GM19193 (cell line): Measurements from ENCODE around the gene CFAP53.

Source experiments
- POLR2A ChIP-seq: IDR thresholded peaks from 4 replicates; pipeline ENCODE4 v1.6.1; 2011; ENCODE audit not compliant: insufficient read depth, insufficient read length; ENCODE audit errors: extremely low read depth

CFAP53 gene

DNA sequence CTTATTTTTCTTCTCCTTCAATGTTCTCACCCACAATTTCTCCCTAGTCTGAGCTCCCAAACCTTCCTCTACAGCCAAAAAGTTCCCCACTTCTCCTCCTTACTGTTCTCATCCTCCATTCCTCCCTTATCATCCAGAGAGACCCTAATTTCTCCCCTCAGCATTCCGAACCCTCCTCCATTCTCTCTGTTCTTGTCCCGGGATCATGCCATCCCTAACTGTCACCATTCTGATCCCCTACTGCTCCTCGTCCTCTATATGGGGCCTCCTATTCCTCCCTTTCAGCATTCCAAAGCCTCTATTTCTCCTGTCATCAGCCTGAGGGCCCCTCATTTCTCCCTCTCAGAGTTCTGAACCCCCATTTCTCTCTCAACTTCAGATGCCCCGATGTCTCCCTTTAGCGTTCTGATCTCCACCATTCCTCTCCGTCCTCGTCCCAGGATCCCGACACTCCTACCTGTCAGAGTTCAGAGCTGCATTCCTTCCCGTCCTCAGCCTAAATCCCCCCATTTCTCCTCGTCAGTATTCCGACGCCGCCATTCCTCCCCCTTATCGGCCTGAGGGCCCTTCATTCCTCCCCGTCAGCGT is 14.5 kb upstream of the CFAP53 start:
- TF ChIP-seq POLR2A = no peak

DNA sequence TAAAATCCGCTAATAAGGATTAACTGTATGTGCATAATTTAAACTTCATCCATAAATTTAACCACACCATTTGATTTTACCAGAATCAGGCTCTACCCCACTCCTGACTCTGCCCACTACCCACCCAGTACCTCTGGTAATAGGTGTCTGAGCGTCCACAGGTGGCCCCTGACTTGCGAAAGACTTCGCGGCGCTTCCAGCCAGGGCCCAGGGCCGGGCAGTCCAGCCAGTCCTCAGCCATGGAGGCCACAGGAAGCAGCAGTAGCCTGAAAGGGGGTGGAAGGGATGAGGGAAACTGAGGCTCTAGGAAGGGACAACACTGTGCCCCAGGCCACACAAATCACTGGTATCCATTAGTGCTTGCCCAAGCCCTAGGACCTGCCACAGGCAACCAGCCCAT is 13.5 kb upstream of the CFAP53 start:
- no peak for TF ChIP-seq POLR2A

DNA sequence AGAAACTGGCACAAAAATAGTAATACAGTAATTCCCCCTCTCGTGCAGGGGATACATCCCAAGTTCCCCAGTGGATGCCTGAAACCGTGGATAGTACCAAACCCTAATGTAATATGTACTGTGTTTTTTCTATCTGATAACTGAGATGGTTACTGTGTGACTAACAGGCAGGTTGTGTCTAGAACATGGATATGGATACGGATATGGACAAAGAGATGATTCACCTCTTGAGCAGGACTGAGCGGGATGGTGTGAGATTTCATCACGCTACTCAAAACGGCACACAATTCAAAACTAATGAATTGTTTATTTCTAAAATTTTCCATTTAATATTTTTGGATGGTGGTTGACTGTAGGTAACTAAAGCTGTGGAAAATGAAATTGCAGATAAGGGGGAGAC is 11.6 kb upstream of the CFAP53 start:
- no peak for TF ChIP-seq POLR2A

DNA sequence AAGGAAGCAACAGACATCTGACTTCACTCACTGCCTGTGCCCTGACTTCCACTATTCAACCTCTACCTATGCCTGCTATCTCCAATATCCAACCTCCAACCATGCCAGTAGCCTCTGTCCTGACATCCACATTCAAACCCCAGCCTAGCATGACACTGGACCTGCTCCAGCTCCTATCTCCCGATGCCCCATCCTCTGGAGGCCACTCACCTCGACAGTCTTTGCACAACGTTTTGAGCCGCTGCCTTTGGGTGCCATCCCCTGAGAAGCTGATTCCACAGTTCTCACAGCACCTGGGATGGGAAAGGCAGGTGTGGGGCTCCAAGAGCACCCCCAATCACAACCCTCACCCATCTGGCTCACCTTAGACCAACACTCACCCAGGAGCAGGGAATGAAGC is 10.2 kb upstream of the CFAP53 start:
- TF ChIP-seq POLR2A = no peak

DNA sequence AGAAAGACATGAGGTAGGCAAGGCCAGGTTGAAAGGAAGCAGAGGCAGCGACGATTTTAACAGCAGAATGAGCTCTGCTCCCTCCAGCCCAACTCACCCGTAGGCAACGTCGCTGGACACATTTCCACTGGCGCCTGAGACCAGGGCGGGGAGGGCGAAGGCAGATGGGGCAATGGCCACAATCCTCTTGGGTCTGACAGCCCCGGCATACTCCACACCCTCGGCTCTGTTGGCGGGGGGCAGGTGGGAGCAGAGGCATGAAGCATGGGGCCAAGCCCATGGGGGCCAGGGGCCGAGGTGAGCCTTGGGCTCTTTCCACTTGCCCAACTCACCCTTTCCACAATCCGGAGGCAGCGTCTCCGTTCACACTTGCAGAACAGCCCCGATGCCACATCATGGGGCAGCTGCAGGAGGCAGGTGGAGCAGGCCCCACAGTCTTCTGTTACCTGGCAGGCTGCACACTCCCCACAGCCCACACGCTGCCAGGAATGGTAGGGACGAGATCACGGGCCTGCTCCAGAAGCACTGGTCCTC is 9.3 kb upstream of the CFAP53 start:
- TF ChIP-seq POLR2A = no peak

DNA sequence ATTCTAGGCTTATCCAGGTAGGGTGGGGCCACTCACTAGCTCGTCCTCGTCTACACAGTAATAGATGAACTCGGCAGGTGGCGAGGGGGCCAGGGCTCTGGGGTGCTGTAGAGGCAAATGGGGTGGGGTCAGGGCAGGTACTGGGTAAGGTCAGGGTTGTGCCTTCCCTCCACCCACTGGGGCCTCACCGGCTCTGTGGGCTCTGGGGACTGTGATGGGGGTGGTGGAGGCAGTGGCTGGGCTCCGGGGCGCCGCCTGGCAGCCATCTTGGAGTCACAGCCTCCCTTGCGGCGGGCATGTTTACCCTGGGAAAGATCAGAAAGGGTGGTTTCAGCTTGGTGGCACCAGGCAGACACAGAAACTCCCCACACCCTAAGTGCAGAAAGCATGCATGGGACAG is 8.6 kb upstream of the CFAP53 start:
- TF ChIP-seq POLR2A = no peak

DNA sequence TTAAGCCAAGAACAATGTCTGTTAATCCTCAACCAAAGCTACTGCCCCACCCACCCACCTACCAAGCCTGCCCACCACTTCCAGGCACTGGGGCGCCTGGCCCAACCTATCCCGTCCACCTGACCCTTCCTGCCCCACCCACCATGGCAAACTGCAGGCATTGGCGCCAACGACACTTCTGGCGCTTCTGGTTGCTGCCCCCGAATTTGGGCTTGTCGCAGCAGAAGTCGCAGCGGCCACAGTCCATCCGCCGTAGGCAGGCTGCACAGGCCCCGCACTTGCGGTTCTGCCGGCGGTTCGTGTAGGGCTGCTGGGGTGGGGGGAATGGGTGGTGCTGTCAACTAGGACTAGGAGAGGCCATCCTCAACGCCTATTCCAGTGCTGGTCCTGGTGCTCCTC is 7.7 kb upstream of the CFAP53 start:
- TF ChIP-seq POLR2A = no peak

DNA sequence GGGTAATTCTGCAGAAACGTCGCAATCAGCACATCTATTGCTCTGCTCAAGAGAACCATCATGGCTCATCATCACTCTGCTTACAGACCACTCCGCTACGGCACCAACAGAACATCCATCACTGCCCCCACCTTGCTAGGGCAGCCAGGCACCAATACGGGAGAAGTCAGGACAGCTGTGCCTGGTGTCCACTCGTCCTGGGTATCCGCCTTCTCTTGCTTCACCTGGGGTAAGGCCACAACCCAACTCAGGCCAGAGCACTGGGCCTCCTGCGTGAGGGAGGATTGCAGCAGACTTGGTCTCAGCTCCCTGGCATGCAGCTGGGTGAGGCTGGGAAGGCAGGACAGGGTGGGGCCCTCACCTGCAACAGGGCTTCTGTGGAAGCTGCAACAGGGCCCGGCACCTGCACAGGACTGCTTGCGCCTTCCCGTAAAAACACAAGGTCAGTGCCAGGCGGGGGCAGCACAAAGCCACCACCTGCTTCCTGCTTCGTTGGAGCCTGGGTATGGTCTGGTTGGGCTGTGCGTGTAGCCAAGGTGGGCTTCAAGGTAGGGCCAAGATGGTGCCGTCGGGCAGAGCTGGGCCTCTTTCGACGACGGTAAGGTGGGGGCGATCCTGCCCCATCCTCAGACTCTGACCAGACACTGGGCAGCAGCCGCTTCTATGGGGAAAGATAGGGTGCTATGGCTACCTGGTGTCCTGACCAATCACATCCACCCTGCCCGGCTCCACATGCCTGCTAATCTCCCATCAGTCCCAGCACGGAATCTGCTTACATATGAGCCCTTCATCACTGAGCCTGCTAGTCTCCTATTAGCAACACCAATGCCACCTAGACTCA is 7.1 kb upstream of the CFAP53 start:
- TF ChIP-seq POLR2A = no peak

DNA sequence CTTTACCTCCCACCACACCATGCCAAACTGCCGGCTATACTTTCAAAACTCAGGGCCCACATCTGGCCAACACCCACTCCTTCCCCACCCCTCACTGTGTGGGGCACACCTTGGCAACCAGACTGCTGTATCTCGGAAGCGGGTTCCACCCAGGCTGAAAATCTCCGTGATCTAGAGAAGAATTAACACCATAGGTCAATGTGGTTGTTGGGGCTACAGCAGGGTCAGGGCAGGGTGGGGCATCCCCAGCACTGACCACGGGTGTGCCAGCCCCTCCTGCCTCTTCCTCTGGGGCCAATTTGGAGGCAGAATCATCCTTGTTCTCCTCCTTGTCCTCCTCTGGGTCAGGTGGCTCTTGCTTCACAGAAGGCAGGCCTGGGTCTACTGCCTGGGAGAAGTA is 6.3 kb upstream of the CFAP53 start:
- no peak for TF ChIP-seq POLR2A

DNA sequence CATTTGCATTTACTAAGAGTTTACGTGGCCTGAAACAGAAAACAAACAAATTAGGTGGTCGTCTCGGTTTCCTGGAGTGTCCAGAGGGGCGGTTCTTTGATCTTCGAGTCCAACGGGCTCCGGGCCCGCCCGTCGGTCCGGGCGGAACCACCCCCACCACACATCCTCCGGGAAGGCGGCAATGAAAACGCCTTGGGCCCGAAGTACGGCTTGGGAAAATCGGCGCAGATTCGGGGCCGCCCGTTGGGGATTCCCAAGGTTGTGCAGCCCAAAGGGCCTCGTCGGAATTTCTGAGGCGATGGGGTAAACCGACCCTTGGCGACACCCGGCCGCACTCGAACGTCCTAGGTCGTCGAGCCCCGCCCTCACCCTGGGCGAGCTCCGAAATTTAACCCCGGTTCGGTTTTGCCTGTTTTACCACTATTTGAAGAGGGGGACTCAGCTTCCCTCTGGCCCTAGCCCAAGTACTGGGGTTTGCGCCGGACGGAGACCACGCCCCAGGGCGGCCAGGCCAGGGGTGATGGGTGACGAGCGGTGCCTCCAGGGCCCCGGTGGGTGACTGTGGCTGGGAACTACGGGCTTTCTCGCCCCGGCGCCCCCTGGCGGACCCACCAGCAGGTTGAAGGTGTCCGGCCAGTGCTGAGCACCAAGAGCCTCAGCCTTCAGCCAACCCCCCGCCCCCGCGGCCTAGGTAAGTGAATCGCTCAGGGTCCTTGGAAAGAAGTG is 1.9 kb upstream of the CFAP53 start:
- TF ChIP-seq POLR2A = peak; percentile 51

DNA sequence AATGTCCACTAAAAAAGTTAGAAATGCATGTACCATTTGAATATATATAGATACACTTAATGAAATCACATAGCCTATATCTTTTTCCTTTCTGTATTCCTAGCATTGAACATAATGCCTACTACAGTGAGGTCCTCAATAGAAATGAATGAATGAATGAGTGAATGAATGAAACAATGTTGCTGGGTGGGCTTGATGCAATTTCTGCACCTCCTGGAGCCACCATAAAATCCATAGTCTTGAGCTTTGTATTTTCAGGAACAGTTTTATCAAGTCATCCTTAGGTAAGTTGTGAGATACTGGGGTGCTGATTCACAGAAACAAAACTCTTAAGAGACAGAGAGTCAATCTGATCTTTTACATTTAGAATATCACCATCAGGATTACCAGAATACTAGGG is 3.3 kb downstream of the CFAP53 start:
- no peak for TF ChIP-seq POLR2A

DNA sequence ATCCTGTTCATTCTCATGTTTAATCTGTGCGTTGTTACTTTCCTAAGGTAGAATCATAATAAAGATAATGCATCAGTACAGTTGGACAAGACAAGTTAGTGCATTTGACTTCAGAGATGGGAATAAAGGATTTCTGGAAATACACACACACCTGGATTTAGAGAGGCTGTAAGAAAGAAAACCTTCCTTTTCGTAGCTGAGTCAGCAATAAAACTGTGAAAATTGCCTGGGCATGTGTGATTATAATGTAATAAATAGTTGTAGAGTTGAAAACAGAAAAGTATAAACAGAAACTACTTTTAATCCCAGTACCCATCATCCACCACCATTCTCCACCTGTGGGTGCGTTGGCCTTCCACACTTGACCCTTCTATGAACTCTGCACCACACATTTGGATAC is 15.4 kb downstream of the CFAP53 start:
- no peak for TF ChIP-seq POLR2A

DNA sequence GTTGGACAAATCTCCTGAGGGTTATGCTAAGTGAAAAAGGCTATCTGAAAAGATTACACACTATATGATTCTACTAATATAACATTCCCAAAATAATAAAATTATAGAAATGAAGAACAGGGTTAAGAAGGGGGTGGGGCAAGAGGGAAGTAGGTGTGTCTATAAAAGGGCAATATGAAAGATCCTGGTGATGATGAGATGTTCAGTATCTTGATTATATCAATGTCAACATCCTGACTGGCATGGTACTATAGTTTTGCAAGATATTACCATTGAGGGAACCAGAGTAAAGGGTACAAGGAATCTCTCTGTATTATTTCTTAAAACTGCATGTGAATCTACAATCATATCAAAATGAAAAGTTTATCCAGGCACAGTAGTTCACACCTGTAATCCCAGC is 16.7 kb downstream of the CFAP53 start:
- no peak for TF ChIP-seq POLR2A

DNA sequence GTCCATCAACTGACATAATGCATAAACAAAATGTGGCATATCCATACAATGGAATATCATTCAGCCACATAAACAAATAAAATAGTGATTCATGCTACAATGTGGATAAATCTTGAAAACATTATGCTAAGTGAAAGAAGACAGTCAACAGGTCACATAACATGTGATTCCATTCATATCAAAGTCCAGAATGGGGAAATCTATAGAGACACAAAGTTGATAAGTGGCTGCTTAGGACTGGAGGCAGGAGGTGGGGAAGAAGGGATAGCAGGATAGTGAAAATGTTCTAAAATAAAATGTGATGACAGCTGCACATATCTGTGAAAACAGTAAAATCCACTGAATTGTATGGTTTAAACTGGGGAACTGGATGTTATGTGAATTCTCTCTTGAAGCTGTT is 18.7 kb downstream of the CFAP53 start:
- no peak for TF ChIP-seq POLR2A

DNA sequence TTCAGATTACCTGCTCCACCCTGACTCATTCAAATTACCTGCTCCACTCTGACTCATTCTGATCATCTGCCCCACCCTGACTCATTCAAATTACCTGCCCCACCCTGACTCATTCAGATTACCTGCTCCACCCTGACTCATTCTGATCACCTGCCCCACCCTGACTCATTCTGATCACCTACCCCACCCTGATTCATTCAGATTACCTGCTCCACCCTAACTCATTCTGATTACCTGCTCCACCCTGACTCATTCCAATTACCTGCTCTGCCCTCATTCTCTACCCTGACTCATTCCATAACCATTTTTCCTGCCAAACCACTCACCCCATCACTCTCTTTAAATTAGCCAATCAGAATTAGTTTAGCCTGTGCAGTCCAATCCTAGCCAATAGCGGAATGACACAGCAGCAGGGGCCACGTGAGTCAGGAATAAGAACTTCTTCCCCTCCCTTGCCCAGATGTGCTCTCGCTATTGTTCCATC is 26.2 kb downstream of the CFAP53 start:
- TF ChIP-seq POLR2A = no peak

DNA sequence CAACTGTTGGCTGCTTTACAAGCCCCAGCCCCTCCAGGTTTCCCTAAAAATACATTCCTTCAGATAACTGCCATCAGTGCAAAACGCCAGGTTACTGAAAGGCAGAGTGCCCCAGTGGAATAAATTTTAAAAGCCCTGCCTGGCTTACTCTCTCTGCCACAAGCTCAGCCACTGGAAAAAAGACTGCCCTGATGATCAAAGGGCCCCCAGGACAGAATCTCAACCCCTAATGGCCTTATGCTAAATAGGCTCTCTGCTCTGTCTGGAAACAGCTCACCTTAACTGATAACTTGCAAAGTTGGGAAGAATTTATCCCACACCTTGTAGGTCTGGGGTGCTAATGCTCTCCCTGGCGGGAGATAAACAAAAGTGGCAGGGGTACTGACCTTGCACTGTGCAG is 33.9 kb downstream of the CFAP53 start:
- TF ChIP-seq POLR2A = no peak

DNA sequence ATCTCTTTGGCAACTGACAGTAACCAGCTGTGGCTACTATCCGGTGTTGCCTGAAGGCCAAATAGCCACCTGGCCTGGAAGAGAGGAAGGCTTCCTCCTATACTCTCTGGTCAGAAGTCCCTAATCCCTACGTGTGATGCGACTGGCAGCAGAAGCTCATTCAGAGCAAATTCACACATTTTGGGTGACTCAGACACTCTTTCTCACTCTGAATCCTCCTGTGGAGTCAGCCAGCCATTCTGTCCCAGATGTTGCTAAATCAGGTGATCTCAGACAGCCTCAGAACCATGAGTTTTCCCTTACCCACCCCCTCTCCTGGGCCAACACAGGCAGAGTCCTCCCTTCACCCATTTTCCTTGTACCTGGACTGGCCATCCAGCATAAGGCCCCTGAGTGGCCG is 34.7 kb downstream of the CFAP53 start:
- no peak for TF ChIP-seq POLR2A
